T follicular helper cell (primary cell): ENCODE results near the gene PTCH1.
A peak's percentile ranks its signal among the peaks of the same experiment; 100 is the strongest.

Experiments used
- DNase-seq: peaks from one replicate; pipeline ENCODE4 v3.0.0-alpha.2; 2020; ENCODE audit warnings: low read depth
- total RNA-seq, 2 experiments: gene quantifications; one replicate each; lab custom pipeline; 2026; lab: John Stamatoyannopoulos, UW

PTCH1 gene
- 3.6 to 17.1 reads per million in 2 experiments for total RNA-seq

DNA sequence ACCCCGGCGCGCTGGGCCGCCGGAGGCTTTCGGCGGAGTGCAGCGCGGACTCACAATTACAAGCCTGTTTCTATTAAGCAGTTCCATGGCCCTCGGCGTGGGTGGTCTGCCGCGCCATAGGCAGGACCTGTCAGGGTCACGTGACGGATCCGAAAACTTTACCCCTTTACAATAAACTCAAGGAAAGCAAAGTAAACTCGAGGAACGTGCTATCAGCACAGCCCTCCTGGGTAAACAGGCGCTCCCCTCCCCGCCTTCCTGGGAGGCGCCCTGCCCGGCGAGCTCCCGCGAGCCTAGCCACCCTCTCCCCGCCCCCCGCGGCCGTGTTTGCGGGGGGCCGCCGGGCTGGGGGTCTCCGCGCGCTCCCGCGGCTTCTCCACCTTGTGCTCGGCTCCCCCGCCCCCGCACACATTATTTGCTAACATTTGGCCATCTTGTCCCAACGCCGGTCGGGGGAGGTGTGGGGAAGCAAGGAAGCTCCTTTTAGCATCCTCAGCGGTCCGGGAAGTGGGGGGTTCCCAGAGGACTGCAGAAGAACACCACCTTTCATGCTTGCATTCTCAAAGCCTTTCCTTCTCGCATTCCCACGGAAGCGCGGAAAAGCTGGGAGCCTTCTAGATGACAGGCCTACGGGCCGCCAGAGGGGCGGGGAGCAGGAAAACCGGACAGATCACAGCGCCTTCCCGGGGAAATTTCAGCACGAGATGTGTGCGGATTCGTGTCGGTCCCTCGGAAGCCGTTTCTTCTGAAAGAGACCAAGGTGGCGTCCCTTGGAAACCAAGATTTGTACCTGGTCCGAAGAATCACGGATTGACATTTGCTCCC lies at the start of gene PTCH1:
TSS of gene PTCH1 (minus strand) at position 238 of the 825 bp plus-strand sequence.
- DNase-seq, result no peak

DNA sequence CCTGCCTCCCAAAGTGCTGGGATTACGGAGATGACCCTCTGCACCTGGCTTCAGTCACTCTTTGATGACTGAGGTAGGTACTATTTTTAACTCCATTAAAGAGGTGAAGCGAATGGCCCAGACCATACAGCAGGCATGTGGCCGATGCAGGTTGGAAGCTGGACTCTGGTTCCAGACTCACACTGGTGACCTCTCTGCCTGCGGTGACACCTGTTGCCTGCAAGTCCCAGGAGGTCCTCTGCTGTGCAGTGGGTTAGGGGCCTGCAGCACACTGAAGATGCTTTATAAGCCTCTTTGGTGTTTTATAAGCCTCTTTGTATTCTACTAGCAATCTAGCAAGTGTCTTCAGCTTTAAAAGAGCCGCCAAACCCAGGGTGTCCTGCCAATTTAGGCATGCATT lies 49.2 kb upstream of the PTCH1 start:
- no peak for DNase-seq

DNA sequence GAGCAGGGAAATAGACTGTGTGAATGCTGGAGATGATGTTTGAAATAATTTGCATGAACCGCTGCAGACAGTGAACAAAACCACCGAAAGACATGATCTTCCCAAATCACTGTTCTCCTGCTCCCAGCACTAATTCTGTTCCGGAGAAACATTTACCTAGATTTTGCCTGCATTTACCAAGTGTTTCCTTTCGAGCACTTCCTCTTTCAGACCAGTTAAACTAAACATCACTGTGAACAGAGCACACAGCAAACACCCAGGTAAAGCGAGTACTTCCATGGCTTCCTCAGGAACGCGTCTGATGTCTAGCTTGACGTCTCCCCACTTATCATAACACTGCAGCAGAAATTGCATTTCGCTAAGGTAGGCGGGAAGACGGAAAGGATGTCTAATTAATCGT lies 45.1 kb upstream of the PTCH1 start:
- no peak for DNase-seq

DNA sequence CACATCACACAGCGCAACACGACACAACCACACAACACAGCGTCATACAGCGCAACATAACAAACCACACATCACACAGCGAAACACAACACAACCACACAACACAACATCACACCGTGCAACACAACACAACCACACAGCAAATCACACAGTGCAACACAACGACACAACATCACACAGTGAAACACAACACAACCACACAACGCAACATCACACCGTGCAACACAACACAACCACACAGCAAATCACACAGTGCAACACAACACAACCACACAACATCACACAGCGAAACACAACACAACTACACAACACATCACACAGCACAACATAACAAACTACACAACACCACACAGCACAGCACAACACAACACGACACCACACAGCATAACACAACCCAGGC lies 40.4 kb upstream of the PTCH1 start:
- no peak for DNase-seq

DNA sequence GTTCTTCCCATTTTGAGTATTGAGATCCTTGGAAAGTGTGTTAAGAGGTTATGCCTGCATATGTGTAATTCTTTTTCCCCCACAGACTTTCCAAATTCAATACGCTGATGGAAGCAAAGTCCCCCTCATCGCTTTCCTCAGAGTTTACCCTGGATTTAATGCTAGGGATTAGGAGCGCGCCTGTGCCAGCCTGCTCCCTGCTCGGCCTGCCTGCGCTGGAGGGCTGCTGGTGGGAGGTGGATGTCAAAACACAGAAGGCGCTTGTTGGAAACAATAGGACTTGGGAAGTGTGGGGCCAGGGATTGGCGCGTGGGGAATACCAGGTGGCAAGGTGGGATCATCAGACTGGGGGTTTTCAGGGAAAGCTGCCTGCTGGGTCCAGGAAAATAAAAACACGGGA lies 39.8 kb upstream of the PTCH1 start:
- no peak for DNase-seq

DNA sequence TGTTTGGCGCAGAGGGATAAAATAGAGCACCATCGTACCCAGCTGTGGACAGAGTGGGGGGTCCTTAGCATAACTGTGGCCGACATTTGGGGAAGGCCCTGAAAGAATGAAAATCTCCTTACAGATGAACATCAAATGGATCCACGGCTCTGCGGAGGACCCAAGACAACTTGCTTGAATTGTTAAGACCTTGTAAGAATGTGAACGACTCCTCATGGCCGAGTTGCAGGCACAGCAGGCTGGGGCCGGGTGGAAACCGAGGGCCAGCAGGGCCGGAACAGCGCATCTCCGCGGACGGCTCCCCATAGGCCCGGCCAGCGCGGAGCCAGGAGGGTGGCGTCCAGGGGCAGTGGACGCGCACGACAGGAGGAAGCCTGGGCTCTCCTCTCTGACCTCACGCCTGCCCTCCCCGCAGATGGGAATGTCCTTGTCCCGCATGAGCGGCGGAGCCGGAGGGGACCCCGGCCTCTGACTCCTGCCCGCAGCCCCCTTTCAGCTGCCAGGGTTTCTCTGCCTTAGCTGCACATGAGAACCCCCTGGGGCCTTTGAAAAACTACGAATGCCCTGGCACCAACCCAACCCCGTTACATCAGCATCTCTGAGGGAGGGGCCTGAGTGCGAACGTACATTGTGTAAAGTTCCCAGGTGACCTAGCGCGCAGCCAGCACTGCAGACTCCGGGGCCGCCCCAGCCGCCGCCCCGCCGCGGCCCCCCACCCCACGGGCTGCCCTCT lies 36.2 kb upstream of the PTCH1 start:
- DNase-seq, result peak; percentile 8

DNA sequence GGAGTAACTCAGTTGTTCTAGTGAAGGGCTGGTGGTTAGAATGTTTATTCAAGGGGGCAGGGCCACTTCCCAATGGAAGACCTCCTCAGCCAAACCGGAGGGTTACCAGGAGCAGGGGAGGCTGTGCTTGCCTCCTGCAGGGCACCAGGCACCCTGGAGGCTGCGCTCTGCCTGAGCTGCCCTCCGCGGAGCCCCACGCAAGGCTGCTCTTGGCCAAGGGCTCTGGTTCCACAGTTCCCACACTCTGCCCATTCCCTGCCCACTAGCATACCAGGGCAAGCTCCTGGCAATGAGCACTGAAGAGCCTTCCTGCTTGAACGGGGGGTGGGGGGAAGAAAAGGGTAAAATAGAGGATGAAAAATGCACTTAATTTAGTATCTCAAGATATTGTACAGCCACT lies 35.5 kb upstream of the PTCH1 start:
- no peak for DNase-seq

DNA sequence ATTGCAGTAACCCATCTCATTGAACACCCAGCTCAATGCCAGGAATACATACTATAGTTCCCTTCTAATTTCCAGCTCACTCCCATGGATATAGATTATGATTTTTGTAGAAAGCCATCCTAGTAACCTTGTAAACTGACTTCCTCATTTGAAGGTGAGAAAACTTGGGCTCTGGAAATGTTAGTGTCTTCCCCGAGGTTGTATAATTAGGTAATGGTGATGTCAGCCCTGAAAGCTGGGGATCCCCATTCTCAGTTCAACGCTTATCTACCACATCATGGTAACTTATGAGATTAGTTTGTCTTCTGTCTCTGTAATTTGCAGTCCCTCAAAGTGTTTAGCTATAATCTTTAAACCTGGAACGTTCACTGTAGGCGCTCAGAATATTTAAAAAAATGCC lies 34.6 kb upstream of the PTCH1 start:
- DNase-seq, result no peak

DNA sequence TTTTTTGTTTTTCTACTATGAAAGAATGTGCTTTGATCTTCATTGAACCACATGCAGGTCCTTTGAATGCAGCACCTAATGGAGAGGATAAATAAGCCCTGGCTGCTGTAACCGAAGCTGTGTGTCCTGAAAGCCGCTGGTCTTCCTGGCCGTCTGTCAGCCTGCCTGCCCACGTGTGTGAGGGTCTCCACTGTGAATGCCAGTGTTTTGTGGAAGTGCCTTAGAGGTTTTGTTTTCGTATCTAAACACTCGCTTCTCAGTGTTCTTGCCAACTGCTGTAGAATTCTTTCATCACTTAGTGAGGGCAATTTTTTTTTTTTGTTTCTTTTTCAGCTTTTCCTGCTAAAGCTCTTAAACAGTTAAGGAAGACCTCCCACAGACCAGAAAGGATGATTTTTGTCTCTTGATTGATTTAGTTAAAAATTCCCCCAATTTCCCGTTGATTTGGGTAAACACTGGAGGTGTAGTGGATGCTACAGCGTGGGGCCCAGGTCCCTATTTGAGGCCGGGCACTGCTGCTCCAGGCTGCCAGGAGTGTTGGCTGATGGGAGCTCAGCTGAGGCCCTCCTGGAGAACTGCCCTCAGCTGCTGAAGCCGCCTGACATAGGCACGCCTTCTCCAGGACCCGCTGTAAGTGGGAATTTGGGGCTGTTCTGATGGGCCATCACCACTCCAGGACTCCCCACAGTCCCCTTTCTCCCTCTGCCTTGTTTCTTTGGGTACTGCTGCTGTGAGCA lies 29.2 kb upstream of the PTCH1 start:
- DNase-seq, result no peak

DNA sequence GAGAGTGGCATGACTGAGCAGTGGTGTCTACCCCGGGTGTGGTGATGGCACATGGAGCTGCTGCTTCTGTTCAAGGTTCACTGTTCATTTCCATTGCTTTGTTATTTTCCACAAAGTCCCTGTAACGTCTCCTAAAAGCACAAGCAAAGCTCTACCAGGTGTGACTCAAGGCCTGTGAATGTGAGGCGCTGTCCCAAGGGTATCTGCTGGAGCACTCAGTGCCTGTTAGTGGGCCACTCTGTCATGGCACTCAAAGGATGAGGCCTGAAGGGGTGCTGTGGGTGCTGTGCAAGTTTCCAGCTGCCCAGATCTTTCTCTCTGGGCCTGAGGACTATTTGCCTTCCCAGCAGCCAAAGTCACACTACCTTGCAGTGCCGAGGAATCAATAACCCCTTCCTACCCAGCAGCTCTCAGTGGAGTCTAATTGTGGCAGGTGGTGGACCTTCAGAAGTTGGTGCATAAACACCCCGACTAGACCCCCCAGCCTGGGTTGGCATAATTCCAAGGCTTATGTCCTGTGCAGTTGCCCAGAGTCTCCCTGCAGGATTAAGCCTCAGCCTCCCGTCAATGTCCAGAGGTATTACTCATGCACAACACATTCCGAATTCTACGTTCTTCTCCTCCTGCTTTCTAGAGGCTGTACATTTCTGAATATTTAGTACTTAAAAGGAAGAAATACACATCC lies 17.4 kb upstream of the PTCH1 start:
- no peak for DNase-seq

DNA sequence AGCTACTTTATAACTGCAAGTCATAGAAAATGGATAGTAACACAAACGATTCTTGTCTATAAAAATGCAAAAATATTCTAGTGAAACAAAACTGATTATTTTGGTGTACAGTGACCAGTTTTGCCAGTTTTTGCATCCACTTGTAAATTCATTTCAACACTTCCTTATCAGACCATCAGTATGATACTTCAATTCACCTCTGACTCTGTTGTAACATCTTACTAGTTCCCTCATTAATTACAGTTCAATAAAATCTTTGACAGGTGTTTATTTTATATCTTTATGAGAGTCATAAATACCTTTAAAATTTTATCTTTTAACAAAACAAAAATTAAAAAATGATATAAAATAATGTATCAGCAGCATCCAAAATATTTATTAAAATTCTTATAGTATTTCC lies 13.1 kb upstream of the PTCH1 start:
- no peak for DNase-seq

DNA sequence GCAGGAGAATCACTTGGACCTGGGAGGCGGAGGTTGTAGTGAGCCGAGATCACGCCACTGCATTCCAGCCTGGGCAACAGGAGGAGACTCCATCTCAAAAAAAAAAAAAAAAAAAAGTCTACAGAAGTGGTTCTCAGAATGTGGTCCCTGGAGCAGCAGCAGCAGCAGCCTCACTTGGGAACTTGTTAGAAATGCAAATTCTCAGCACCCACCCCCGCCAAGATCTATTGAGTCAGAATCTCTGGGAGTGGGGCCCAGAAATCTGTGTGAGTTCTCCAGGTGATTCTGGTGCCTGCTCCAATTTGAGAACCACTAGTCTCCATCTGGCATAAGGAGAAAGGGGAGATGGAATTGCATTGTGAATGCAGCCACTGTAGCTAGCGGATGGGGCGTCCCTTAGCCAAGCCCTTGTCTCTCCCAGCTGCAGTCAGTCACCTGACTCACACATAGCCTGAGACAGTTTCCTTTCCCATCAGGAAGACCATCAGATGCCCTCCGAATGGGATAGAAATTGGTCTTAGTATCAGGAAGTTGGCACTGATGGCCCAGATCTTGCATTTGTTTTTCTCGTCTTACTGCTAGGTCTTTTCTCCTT lies 12.2 kb upstream of the PTCH1 start:
- no peak for DNase-seq

DNA sequence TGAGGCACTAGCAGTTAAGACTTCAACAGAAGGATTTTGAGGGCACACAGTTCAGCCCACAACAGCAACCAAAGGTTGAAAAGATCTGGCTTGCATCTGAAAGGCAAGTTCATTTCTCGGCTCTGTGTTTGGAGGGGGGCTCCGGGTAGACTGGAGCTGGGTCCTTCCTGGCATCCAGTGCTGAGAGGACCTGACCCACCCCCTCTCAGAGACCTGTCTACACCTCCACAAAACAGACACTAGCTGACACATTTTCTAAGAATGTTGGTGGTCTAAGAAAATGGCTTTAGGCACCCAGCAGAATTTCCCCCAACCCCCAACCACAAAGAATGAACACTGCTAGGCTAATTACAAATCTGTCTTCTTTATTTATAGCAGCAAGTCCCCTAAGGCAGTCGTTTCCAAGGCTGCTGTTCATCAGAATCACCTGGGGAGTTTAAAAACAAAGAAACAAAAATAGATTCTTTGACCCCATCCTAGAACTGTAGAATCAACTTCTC lies 6.2 kb upstream of the PTCH1 start:
- no peak for DNase-seq

DNA sequence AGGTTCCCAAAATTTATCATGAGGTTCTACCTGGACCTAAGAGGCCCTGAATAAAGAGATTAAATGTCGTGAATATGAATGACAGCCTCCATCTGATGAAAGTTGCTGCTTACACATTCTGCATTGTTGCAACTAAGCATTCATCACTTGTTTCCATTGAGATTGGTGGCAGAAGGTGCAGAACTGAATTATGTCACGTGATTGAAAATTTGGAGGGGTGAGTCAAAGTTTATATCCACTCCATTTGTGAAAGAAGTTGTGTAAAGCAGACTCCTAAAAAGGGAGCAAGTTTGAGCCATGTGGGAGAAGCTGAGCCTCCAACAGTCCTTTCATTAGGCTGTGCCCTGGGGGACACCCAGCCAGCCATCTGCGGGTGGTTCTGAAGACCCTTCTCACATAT lies 4.9 kb upstream of the PTCH1 start:
- DNase-seq, result no peak

DNA sequence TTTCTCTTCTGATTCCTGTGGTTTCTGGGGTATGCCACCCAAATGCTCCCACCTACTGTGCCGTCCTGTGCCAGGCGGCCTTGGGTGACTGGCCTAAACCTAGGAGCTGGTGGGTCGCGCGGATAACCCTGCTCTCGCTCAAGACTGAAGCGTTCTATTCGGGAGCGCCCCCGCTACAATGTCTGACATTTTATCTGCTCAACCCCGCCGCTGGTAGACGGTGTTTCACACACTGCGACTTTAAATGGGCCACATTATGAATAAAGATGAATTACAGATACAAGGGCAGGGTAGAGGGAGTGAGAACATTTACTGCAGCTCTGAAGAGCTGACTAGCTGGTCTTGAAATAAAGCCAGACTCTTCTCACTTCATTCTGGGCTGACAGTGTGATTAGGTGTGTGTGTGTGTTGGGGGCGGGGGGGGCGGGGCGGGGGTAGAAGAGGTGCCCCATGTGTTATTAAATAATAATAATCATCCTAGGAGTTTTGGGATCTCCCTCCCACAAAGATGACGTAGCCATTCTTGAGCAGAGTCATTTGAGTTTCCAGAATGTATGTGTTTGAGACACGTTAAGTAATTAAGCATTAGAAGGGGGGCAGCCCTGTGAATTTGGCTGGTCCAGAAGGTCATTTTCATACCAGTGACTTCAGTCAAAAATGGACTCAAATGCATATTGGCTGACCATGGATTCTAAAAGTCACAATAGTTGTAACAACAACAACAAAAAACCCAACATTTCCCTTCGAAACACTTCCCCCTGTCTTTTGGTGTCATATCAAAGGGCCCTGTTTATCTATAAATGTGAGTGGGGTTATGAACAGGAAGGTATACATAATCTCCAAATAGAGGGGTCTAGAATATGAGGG lies 1.0 kb upstream of the PTCH1 start:
- no peak for DNase-seq

DNA sequence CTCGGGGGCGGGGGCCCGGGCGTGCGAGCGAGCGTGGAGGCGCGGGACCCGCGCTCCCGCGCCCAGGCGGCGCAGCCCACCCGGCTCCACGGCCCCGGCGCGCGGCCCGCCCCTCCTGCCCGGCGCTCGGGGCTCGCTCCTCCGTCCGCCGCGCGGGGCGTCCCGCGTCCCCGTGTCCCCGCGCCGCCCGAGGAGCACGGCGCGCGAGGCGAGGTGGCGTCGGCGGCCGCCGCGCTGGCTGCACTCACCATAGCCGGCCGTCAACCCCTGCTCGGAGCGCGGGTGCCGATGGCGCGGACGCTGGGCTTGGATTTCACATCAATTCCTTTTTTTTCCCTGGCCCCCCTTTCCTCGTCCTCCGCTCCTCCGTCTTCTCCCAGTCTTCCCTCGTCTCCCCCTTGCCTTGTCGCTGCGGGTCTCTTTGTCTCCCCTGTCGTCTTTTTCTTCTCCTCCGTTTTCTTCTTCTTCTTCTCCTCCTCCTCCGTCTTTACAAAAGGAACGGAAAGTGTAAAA lies 494 bp downstream of the PTCH1 start:
- no peak for DNase-seq

DNA sequence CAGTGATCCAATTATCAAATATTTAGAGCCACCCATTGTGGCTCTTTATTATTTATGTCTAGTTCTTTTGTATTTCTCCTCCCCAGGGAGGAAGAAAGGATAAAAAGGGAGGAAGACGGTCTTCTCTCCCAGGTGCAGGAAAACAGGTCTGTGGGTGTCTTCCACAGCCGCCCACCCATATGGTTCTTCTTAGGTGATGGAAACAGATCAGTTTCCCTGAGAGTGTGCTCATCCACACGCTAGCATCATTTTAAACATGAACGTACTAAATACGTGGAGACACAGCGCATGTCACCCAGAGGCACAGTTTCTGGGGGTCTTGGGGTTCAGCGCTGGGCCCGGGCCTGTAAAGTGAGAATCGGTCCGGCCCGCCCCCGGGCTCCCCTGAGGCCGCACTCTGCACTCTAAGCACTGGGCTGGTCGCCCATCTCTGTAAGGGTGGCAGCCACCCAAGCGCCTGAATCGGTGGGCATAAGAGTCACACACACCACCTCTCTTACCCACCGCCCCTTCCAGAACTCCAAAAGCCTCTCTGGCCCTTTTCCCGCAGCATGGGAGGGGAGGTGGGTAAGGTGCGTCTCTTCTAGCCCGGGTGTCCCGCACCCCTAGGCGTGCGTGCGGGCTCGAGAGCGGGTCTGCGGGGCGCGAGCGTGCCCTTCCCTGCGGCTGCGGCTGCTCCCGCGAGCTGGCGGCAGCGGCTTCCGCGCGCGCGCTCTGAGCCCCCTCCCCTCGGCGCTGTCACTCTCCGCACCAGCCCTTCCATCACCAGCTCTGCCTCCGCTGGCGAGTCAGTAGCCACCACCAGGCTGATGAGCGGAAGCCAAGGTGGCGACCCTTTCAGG lies 1.3 kb downstream of the PTCH1 start:
- no peak for DNase-seq

DNA sequence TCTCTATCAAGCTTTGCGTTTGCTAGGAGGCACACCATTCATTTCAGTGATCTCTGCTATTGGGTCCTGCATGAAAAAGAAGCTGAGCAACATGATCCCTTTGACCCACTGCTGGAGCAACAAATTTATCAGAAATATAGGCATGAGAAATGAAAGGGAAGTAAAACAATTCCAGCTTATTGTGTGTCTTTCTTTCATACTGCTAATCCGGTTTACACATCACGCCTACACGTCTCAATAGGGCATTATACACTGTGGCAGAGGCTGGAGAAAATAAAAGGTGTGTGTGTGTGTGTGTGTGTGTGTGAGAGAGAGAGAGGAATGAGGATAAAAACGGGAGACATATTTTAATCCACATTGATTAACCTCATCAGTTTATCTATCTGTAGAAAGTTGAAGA lies 2.4 kb downstream of the PTCH1 start:
- no peak for DNase-seq

DNA sequence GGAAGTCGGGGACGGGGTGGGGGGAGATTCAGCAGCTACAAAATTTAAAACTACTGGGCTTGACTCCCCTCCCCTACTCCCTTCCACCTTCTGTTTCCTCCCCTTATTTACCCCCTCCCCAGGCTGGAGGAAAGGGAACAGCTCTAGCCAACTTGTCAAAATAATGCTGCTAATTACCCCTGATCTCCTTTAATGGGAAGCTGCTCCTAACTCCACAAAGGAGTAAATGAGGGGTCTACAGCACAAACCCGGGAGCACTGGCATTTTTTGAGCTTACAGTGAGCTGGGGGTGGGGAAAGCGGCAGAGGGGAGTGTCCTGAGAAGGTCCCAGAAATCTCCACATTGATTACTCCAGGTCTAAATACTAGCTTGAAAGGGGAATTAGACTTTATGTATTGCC lies 3.1 kb downstream of the PTCH1 start:
- no peak for DNase-seq
